ENCODE results near the gene HOXA5. TPM values are rescaled to one million over a fixed set of nuclear protein-coding genes. Genes with fewer than 3 reads are reported as not detected.

HOXA5 gene
- total and polyA plus RNA-seq, 5 donors: 0.17 to 0.43 TPM; not detected in 3

DNA sequence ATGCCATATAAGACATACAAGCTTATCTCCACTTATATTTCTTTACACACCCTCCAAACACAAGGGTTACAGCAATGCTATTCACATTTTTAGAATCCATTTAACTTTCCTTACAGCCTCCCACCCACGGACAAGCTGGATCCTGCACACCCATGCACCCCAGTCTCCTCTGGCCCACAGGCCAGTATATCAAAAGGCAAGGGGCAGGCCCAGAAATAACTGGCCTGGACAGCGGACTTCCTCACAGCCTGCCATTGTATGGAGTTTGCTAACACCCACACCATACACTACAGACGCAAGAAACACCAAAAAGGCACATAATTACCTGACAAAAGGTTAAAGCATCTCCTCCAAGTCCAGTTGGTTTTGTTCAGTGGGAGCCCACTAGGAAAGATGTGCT, 24.9 kb downstream of the HOXA5 start:
- intact Hi-C loops (cut with DNase I): no loop called here

DNA sequence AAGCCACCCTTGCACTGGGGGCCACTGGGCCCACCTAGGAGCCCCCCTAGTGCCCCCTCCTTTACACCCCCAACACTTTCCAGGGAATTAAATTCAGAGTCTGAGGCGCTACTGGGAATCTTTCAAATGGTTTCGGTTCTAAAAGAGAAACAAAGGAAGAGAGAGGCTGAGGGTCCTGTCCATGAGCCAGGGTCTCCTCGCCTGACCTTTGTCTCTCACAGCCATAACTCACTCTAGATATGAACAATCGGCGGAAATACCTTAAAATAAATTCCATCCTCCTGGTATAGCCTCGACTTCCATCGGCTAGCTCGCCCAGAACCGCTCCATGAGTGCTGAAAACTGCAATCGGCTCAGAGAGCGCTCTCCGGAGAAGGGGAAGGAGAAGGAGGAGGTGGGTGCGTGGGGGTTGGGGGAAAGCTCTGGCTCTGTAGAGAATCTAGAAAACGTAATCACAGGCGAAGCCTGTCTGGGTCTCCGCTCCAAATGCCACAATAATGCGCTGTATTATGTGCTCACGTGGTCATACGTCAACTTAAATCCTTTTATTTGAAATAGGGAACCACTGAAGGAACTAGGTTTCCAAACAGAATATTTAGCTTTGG, 25.5 kb downstream of the HOXA5 start:
- H3K27ac ChIP-seq (ENCODE audit: low read length): peak overlapping the region; percentile 72
- 18% methylated on average over 19 of the region's 19 CpGs for WGBS
- no peaks in the 10 kb centered on the region for H3K4me1 ChIP-seq (ENCODE audit: control insufficient read depth, insufficient read depth, low read length)
- no peaks in the 10 kb centered on the region for H3K27me3 ChIP-seq (ENCODE audit: control insufficient read depth, insufficient read depth)
- H3K9me3 ChIP-seq (ENCODE audit: control insufficient read depth, low read length): no peaks in the 10 kb centered on the region
- no peak for ATAC-seq
- no peak for DNase-seq
- peak overlapping the region; percentile 46 for H3K4me3 ChIP-seq (ENCODE audit: low read length)
- intact Hi-C loops (cut with DNase I): no loop called here

More for the DNA sequence above, 24.9 kb downstream of the HOXA5 start:
- ATAC-seq (no peak), DNase-seq (no peak)
- Histone ChIP-seq H3K4me1 (ENCODE audit: control insufficient read depth, insufficient read depth, low read length) (no peaks in the 10 kb centered on the region), H3K9me3 (ENCODE audit: control insufficient read depth, low read length) (no peaks in the 10 kb centered on the region), H3K4me3 (ENCODE audit: low read length) (no peak overlapping the region), H3K27ac (ENCODE audit: low read length) (peak overlapping the region; percentile 1), H3K27me3 (ENCODE audit: control insufficient read depth, insufficient read depth) (no peaks in the 10 kb centered on the region)
- 32% methylated on average over 3 of the region's 3 CpGs for WGBS

DNA sequence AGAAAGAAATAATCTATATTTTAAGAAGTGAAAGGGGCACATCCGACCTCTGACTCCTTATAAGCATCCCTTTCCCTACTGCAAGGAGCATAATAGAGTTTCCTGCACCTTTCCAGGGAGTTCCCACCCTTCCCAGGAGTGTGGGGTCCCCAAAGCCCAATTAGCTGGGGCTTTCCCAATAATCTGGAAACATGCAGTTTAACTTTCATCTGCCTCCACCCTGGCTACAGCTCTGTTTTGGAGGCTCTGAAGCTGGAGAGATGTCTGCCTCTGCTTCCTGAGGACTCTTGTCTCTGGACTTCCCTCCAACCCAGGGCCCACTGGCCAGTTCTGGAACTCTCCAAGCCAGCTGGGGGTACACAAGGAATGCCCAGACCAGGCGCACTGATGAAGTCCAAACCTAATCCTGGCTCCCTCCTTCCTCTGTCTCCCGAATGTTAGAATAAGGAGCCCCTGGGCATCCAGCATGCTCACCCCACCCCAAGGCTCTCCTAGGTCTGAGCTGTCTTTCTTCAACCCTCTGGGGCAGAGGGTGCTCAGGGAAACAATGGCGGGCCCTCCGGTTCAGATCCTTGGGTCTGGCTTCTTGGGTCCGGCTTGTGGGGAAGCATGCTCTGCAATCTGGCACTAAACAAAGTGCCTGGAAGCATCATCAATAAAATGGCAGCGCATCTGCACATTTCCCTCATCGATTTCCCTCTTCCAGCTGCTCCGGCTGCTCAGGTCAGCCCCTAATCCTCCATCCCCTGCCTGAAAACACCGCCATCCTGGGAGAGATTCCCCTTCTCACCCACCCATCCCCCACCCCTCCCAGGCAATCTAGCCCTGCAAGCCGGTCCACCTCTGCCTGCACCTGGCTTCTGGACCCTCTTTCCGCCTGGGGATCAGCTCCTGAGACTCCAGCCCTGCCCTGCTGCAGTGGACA, 26.3 kb downstream of the HOXA5 start:
- WGBS: 33% methylated on average over 12 of the region's 12 CpGs

DNA sequence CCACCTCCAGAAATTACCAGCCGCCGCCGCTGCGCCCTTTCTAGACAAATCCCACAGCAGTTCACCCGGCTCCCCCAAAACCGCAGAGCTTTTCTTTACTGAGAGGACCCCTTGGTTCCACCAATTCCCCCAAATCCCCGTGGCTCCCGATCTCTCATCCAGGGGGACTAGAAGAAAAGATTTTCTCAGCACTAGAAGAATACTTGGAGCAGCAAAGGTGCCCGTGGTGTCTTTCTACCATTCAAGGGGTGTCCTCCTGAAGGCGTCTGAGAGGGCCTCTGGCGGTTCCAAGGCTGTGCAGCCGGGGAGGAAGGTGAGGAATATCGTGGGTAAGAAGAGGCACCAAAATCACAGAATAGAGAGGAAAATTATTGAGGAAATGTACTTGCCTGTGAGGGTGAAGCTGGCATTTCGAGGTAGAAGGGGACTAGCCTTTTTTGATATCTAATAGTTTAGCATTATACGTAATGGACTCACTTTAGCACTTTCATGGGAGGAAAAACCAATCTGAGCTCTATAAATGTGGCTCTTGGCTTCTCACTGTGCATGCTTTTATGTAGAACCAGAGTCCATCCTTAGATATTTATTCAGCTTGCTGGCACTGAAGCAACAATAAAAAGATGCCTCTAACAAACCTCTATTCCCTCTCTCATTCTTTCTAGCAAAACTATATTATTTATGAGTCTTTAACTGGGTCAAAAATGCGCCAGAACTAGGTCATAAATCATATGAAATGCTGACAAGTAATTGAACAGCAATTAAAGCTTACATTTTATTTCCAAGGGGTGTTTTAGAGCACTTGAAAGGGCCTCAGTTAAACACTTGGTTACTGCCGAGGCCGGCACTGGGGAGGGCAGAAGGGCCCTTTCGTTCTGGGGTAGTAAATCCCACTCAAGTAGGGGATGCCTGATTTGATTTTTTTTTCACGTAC, 27.2 kb downstream of the HOXA5 start:
- intact Hi-C loops (cut with DNase I): no loop called here
- DNase-seq (no peak), ATAC-seq (no peak)
- 34% methylated on average over 20 of the region's 20 CpGs for WGBS
- Histone ChIP-seq H3K27me3 (ENCODE audit: control insufficient read depth, insufficient read depth) (no peaks in the 10 kb centered on the region), H3K4me1 (ENCODE audit: control insufficient read depth, insufficient read depth, low read length) (no peaks in the 10 kb centered on the region), H3K4me3 (ENCODE audit: low read length) (peak overlapping the region; percentile 37), H3K27ac (ENCODE audit: low read length) (peak overlapping the region; percentile 63), H3K9me3 (ENCODE audit: control insufficient read depth, low read length) (no peaks in the 10 kb centered on the region)

More for the DNA sequence above, 26.3 kb downstream of the HOXA5 start:
- H3K27me3 ChIP-seq (ENCODE audit: control insufficient read depth, insufficient read depth): no peaks in the 10 kb centered on the region
- no peak for DNase-seq
- no peaks in the 10 kb centered on the region for H3K4me1 ChIP-seq (ENCODE audit: control insufficient read depth, insufficient read depth, low read length)
- no peak for ATAC-seq
- no peaks in the 10 kb centered on the region for H3K9me3 ChIP-seq (ENCODE audit: control insufficient read depth, low read length)
- peak overlapping the region; percentile 46 for H3K4me3 ChIP-seq (ENCODE audit: low read length)
- peak overlapping the region; percentile 66 for H3K27ac ChIP-seq (ENCODE audit: low read length)
- intact Hi-C loops (cut with DNase I): no loop called here

DNA sequence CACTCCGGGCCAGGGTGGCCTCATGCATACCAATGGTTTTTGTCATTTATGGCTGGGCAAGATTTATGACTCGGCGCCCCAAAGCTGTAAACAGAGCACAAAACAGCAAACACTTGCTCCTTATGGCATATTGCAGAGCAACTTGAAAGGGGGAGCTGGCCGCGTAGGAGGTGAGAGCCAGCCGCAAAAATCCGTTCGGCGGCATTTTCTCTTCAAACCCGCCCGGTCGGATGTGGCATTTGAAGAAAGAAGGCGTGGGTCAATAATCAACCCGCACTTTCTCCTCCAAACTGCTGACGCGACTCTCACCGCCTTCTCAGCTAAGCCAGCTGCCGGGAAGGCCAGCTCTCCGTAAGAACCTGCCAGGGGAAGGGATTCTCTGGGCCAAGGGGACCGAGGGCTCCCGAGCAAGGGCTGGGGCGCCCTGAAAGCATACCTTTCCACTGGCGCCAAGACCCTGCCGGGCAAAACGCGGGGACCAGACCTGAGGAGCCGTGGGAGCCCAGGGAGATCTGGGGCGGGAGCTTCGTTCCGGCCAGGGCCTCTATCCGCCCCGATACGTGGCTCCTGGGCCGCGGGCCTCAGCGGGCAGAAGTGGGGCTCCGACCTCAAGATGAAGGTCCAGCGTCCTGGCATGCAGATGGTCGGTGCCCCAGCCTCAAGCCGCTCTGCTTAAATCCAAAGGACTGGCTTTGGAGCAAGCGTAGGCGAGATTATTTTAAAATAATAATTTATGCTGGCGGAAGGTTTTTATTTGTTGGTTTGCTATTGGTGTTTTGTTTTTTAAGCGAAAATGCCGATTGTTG, 28.1 kb downstream of the HOXA5 start:
- Histone ChIP-seq H3K27me3 (ENCODE audit: control insufficient read depth, insufficient read depth) (no peaks in the 10 kb centered on the region), H3K4me3 (ENCODE audit: low read length) (peak overlapping the region; percentile 37), H3K4me1 (ENCODE audit: control insufficient read depth, insufficient read depth, low read length) (no peaks in the 10 kb centered on the region), H3K9me3 (ENCODE audit: control insufficient read depth, low read length) (no peaks in the 10 kb centered on the region), H3K27ac (ENCODE audit: low read length) (peak overlapping the region; percentile 16)
- intact Hi-C loops (cut with DNase I): no loop called here
- 23% methylated on average over 45 of the region's 45 CpGs for WGBS
- ATAC-seq: no peak
- DNase-seq: no peak

DNA sequence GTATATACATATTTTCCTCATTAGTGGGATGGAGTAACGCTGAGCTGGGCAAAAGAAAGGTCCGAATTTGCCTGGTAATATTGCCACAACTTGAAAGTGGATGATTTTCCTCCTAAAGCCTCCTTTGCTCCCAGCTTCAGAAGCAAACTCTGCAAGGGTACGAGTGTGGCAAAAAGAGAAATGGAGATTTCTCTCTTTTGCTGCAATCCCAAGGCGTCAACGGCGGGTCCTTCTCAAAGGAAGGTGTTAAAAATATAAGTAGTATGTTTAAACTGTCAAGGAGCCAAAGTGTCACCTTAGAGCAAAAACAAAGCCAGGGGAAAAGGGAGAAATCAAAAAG, 28.6 kb downstream of the HOXA5 start:
- no peaks in the 10 kb centered on the region for H3K4me1 ChIP-seq (ENCODE audit: control insufficient read depth, insufficient read depth, low read length)
- peak overlapping the region; percentile 16 for H3K27ac ChIP-seq (ENCODE audit: low read length)
- H3K27me3 ChIP-seq (ENCODE audit: control insufficient read depth, insufficient read depth): no peaks in the 10 kb centered on the region
- peak overlapping the region; percentile 37 for H3K4me3 ChIP-seq (ENCODE audit: low read length)
- ATAC-seq (no peak), DNase-seq (no peak)
- no peaks in the 10 kb centered on the region for H3K9me3 ChIP-seq (ENCODE audit: control insufficient read depth, low read length)
- intact Hi-C loops (cut with DNase I): no loop called here
- WGBS: 32% methylated on average over 6 of the region's 6 CpGs

DNA sequence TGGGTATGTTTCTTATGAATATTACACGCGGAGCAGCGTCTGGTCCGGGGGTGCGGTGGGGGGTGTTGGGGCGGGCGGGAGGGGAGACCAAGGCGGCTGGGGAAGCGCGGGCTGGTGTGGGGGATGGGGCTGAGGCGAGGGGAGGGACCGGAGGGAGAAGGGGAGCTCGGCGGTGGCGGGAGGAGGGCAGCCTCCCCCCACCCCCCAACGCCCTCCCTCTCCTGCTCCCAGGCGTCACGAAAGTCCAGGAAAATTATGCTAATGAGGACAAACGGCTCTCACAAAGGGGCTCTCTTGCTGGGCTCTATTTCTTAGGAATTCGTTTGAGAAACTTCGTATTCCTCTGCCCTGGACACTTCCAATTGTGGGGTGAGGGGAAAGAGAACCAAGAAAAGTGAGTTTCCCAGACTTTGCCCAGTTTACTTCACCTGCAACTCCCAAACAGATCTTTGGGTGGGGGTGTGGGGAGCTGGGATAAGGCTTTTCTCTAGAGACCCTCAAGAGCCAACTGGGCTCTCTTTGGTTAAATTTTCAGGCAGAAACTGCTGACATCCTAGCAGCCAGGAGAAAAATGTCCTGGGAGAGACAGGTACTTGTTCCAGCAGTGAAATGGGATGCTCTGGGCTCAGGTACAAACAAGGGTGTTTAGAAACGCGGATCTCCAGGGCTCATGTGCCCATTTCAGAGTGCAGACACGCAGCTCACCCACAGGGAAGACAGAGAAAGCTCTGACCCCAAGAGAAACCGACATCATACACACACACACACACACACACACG, 29.3 kb downstream of the HOXA5 start:
- H3K9me3 ChIP-seq (ENCODE audit: control insufficient read depth, low read length): no peaks in the 10 kb centered on the region
- peak in 1 of 3 donors; percentile 59 for DNase-seq
- peak; percentile 25 to 51 for ATAC-seq
- peak overlapping the region; percentile 36 for H3K27ac ChIP-seq (ENCODE audit: low read length)
- intact Hi-C loops (cut with DNase I): no loop called here
- H3K4me3 ChIP-seq (ENCODE audit: low read length): peak overlapping the region; percentile 87
- no peaks in the 10 kb centered on the region for H3K27me3 ChIP-seq (ENCODE audit: control insufficient read depth, insufficient read depth)
- WGBS: 23% methylated on average over 26 of the region's 26 CpGs
- H3K4me1 ChIP-seq (ENCODE audit: control insufficient read depth, insufficient read depth, low read length): no peaks in the 10 kb centered on the region

DNA sequence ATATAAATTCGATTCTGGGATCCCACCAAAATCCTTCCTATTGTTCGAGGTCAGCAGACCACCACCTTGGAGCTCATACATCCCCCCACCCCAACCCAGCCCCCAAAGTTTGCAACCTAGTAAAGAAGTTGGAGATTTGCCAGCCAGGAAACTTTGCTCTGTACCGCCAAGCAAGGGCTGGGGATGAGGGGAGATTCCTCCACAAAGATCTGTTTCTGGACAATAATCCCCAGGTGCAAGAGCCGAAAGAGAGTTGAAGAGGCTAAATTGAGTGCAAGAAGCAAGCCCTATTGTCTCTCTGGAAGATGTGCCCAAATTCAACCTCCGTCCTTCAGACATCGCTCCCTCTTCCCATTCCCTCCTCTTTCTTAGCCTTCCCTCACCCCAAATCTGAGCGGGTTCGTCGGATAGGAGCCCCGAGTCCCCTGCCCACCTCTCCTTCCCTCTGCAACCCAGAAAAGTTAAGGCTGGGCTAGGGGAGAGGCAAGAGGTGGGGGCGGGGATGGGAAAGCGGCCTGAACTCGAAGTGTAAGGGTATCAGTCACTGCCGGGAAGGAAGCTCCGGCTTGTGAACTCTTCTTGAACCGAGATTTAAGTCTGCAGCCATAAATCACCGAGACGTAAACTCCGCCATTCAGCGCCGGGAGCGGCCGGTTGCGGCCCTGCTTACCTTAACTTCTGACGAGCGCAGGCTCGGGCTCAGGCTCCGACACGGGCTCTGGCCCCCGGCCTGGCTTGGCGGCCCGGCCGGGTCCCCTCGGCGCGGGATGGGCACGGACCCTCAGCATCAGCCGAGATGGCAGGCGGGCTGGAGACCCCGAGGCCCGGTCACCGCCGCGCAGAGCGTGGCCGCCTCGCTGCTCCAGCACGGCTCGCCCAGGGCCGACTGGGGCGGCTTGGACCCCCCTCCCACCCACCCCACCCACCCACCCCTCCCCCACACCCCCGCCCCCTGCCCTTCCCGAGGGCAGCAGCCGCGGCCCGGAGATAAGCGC, 30.2 kb downstream of the HOXA5 start:
- H3K27ac ChIP-seq (ENCODE audit: low read length): peak overlapping the region; percentile 92
- no peaks in the 10 kb centered on the region for H3K9me3 ChIP-seq (ENCODE audit: control insufficient read depth, low read length)
- H3K4me1 ChIP-seq (ENCODE audit: control insufficient read depth, insufficient read depth, low read length): no peaks in the 10 kb centered on the region
- intact Hi-C loops (cut with DNase I): no loop called here
- peak overlapping the region; percentile 87 for H3K4me3 ChIP-seq (ENCODE audit: low read length)
- DNase-seq (peak in 2 of 3 donors; percentile 60 to 63), ATAC-seq (peak; percentile 51 to 65)
- no peaks in the 10 kb centered on the region for H3K27me3 ChIP-seq (ENCODE audit: control insufficient read depth, insufficient read depth)
- 17% methylated on average over 57 of the region's 57 CpGs for WGBS

DNA sequence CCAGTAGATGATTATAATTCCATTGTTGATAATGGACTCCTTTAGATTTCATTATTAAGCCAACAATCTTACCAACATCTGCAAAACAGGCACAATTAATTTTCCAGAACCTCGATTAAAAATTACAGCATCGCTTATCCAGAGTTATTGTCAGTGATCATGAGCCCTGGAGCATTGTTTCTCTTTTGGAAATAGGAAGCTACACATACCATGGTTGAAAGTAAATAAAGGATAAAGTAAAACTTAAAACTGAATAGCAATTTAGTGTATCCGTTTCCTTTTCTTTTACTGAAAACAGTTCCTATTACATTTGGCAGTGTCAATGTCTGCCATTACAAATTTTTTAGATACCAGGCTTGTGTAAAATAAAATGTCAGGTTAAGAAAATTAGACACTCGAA, 31.1 kb downstream of the HOXA5 start:
- Histone ChIP-seq H3K4me3 (ENCODE audit: low read length) (no peak overlapping the region), H3K9me3 (ENCODE audit: control insufficient read depth, low read length) (no peaks in the 10 kb centered on the region), H3K27me3 (ENCODE audit: control insufficient read depth, insufficient read depth) (no peaks in the 10 kb centered on the region), H3K27ac (ENCODE audit: low read length) (no peak overlapping the region), H3K4me1 (ENCODE audit: control insufficient read depth, insufficient read depth, low read length) (no peaks in the 10 kb centered on the region)
- no peak for DNase-seq
- intact Hi-C loops (cut with DNase I): no loop called here
- 27% methylated on average over 4 of the region's 4 CpGs for WGBS
- ATAC-seq: no peak
